IMR-90 (cell line): Measurements from ENCODE around the gene NAB1. TPM values are rescaled to one million over a fixed set of nuclear protein-coding genes. Genes with fewer than 3 reads are reported as not detected.

Experiments
- ATAC-seq: fragments of 200-7000 bp; cut with Tn5 transposase; 2 replicates; pipeline ENCODE4 v1.9.1; 2020; ENCODE audit warnings: low read depth, mild to moderate bottlenecking, moderate library complexity
- BruUV-seq: library from RNA; stranded (reverse); fragments of 400-500 nt; replicated peaks from 2 replicates; lab custom pipeline; 2021; lab: Mats Ljungman, UMichigan
- CTCF ChIA-PET: fragments of 300-600 bp; formaldehyde crosslinking; extraction: SDS; loops from one replicate; lab custom pipeline; 2021; ENCODE audit warnings: antibody characterized with exemption; lab: Yijun Ruan, JAX
- POLR2A ChIA-PET: fragments of 300-600 bp; sonication (Branson Sonifier 250); formaldehyde crosslinking; loops from one replicate; lab custom pipeline; 2022; ENCODE audit warnings: antibody characterized with exemption; ENCODE audit not compliant: unreplicated experiment; lab: Charles Lee
- DNase-seq: peaks from one replicate; pipeline ENCODE4 v3.0.0; 2013
- H2AFZ ChIP-seq: replicated peaks from 2 replicates; pipeline ENCODE3; 2013; ENCODE audit warnings: low read length, mild to moderate bottlenecking; ENCODE audit not compliant: poor library complexity
- H2AK5ac ChIP-seq: 2 replicates; pipeline ENCODE4 v1.6.1; 2013; ENCODE audit warnings: low read depth, low read length, inconsistent platforms
- H2AK9ac ChIP-seq: replicated peaks from 2 replicates; pipeline ENCODE3; 2013; ENCODE audit warnings: mild to moderate bottlenecking, low read depth, low read length, moderate library complexity; ENCODE audit not compliant: poor library complexity
- H2BK120ac ChIP-seq: 2 replicates; pipeline ENCODE4 v1.6.1; 2013; ENCODE audit warnings: low read depth, low read length, inconsistent platforms
- H2BK15ac ChIP-seq: 3 replicates; pipeline ENCODE4 v1.6.1; 2013; ENCODE audit warnings: low read depth, low read length, inconsistent platforms
- H2BK20ac ChIP-seq: 2 replicates; pipeline ENCODE4 v1.6.1; 2013; ENCODE audit warnings: low read depth, mild to moderate bottlenecking, inconsistent platforms, low read length, moderate library complexity
- H2BK5ac ChIP-seq: 2 replicates; pipeline ENCODE4 v1.6.1; 2013; ENCODE audit warnings: mild to moderate bottlenecking, low read depth, low read length, inconsistent platforms; ENCODE audit not compliant: poor library complexity, severe bottlenecking
- H3K14ac ChIP-seq: replicated peaks from 2 replicates; pipeline ENCODE4 v1.6.1; 2013; ENCODE audit warnings: low read depth, low read length, inconsistent platforms
- H3K18ac ChIP-seq: 2 replicates; pipeline ENCODE4 v1.6.1; 2013; ENCODE audit warnings: low read depth, low read length, control low read depth
- H3K23ac ChIP-seq: 2 replicates; pipeline ENCODE4 v1.6.1; 2013; ENCODE audit warnings: low read depth, low read length, inconsistent platforms
- H3K27ac ChIP-seq: 2 replicates; pipeline ENCODE4 v1.5.1; 2013; ENCODE audit warnings: mild to moderate bottlenecking, control low read depth, low read length; ENCODE audit not compliant: insufficient read depth
- H3K27me3 ChIP-seq: 2 replicates; pipeline ENCODE4 v1.6.1; 2013; ENCODE audit warnings: low read length; ENCODE audit not compliant: control insufficient read depth, insufficient read depth
- H3K36me3 ChIP-seq: 2 replicates; pipeline ENCODE4 v1.6.1; 2013; ENCODE audit warnings: low read length, mixed read lengths; ENCODE audit not compliant: control insufficient read depth, insufficient read depth
- H3K4ac ChIP-seq: 2 replicates; pipeline ENCODE4 v1.6.1; 2013; ENCODE audit warnings: low read depth, low read length, inconsistent platforms
- H3K4me1 ChIP-seq: 2 replicates; pipeline ENCODE4 v1.6.1; 2013; ENCODE audit warnings: low read length, mixed read lengths; ENCODE audit not compliant: control insufficient read depth, insufficient read depth
- H3K4me2 ChIP-seq: 2 replicates; pipeline ENCODE4 v1.6.1; 2013; ENCODE audit warnings: low read depth, mild to moderate bottlenecking, control low read depth, low read length, moderate library complexity
- H3K4me3 ChIP-seq: 2 replicates; pipeline ENCODE4 v1.5.1; 2013; ENCODE audit warnings: low read depth, mild to moderate bottlenecking, control low read depth, low read length, moderate library complexity; ENCODE audit not compliant: insufficient read depth
- H3K56ac ChIP-seq: 2 replicates; pipeline ENCODE4 v1.6.1; 2013; ENCODE audit warnings: low read length, inconsistent platforms; ENCODE audit not compliant: insufficient read depth; ENCODE audit errors: extremely low read depth
- H3K79me1 ChIP-seq, 2 experiments: 2 replicates each; pipeline ENCODE4 v1.6.1; 2013; ENCODE audit warnings: low read length in 2 of 2, inconsistent platforms in 1 of 2, low read depth in 1 of 2
- H3K9ac ChIP-seq: 2 replicates; pipeline ENCODE4 v1.6.1; 2013; ENCODE audit warnings: low read depth, low read length, control low read depth
- H3K9me1 ChIP-seq: 2 replicates; pipeline ENCODE4 v1.6.1; 2013; ENCODE audit warnings: low read length, inconsistent platforms; ENCODE audit not compliant: insufficient read depth
- H3K9me3 ChIP-seq: 2 replicates; pipeline ENCODE4 v1.6.1; 2013; ENCODE audit warnings: low read length; ENCODE audit not compliant: control insufficient read depth, insufficient read depth
- H4K20me1 ChIP-seq: 2 replicates; pipeline ENCODE4 v1.6.1; 2013; ENCODE audit warnings: low read length, inconsistent platforms; ENCODE audit not compliant: insufficient read depth
- H4K5ac ChIP-seq: 2 replicates; pipeline ENCODE4 v1.6.1; 2013; ENCODE audit warnings: mild to moderate bottlenecking, low read depth, low read length, control low read depth
- H4K8ac ChIP-seq, 2 experiments: 2 replicates each; pipeline ENCODE4 v1.6.1; 2013; ENCODE audit warnings: low read depth in 2 of 2, low read length in 2 of 2, control low read depth in 1 of 2, inconsistent platforms in 1 of 2
- H4K91ac ChIP-seq: 2 replicates; pipeline ENCODE4 v1.6.1; 2013; ENCODE audit warnings: low read depth, low read length, inconsistent platforms; ENCODE audit not compliant: insufficient read depth
- CEBPB ChIP-seq: IDR thresholded peaks from 2 replicates; pipeline ENCODE4 v1.6.1; 2012; ENCODE audit warnings: low read depth, low read length, improper control_type of control experiment
- CTCF ChIP-seq: conservative IDR thresholded peaks from 2 replicates; pipeline ENCODE4 v1.5.1; 2012; ENCODE audit warnings: mild to moderate bottlenecking, low read depth, low read length, improper control_type of control experiment
- ELK1 ChIP-seq: fragments of 150-350 bp; IDR thresholded peaks from 2 replicates; pipeline ENCODE4 v1.6.1; 2016; ENCODE audit warnings: low read depth, mild to moderate bottlenecking, low read length, moderate library complexity, borderline replicate concordance
- FOS ChIP-seq: fragments of 150-350 bp; IDR thresholded peaks from 2 replicates; pipeline ENCODE4 v1.6.1; 2016; ENCODE audit warnings: low read depth, low read length
- MAFK ChIP-seq: IDR thresholded peaks from 2 replicates; pipeline ENCODE4 v1.6.1; 2012; ENCODE audit warnings: low read depth, low read length, improper control_type of control experiment
- NFE2L2 ChIP-seq: fragments of 150-350 bp; IDR thresholded peaks from 2 replicates; pipeline ENCODE4 v1.6.1; 2016; ENCODE audit warnings: low read depth, mild to moderate bottlenecking, low read length
- POLR2A ChIP-seq: IDR thresholded peaks from 2 replicates; pipeline ENCODE4 v1.6.1; 2012; ENCODE audit warnings: mild to moderate bottlenecking, low read depth, low read length
- RCOR1 ChIP-seq: IDR thresholded peaks from 2 replicates; pipeline ENCODE4 v1.6.1; 2012; ENCODE audit warnings: mild to moderate bottlenecking, low read length, improper control_type of control experiment; ENCODE audit not compliant: insufficient replicate concordance
- WGBS, 2 experiments: methylation state at CpG; one replicate each; pipeline versions ENCODE4 v1.1.5 to v1.1.7; 2013; ENCODE audit warnings: missing lambda C conversion rate in 2 of 2; ENCODE audit not compliant: insufficient read length in 1 of 2; ENCODE audit errors: extremely low coverage in 2 of 2; 5-methylcytosine and 5-hydroxymethylcytosine counted together
- dilution Hi-C: fragments of 300-500 bp; cut with HindIII; formaldehyde crosslinking; loops from one replicate; pipeline ENCODE4 v1.14.3; 2018; ENCODE audit warnings: low sequenced_read_pairs; ENCODE audit not compliant: unreplicated experiment
- in situ Hi-C: fragments of 300-500 bp; cut with MboI; formaldehyde crosslinking; loops from 3 replicates; pipeline ENCODE4 v1.14.3; 2019; ENCODE audit warnings: low sequenced_read_pairs, inconsistent platforms, mixed read lengths
- intact Hi-C: fragments of 100-400 bp; cut with micrococcal nuclease; formaldehyde crosslinking; loops from 2 replicates; pipeline ENCODE4 v1.10.0; 2022
- polyA plus RNA-seq, 3 experiments: library from polyadenylated mRNA; depleted of rRNA; stranded (reverse); fragments of >200 nt; gene quantifications; 2 replicates each; pipeline ENCODE4 v1.2.3, GENCODE V29; 2012; ENCODE audit warnings: low replicate concordance in 1 of 3
- total RNA-seq: library from RNA; depleted of rRNA; stranded (reverse); fragments of >200 nt; gene quantifications from 2 replicates; pipeline ENCODE4 v1.2.3, GENCODE V29; 2012

The NAB1 gene
- total and polyA plus RNA-seq, 2 of the 4 experiments (the other 2 are of a cell fraction): 11.9 to 31.2 TPM

DNA sequence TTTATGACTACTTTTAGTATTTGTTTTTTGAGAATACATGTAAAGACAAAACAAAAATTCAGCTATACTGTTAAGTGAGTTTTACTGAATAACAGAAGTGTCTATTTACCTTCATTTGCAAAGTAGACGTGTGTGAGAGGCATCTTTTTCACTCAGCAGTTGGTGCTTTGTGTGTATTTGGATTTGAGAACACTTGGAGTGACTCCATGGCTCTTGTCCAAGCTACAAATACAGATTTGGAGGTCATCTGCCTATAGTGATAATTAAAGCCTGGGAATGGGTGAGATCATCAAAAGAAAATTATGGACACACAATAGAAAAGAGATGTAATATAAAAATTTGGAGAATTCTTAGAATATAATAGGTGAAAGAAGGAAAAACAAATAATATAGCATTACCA lies 6.2 kb downstream of the NAB1 start:
- Histone ChIP-seq H3K4me1 (peaks cover 6% of the 10 kb centered on the region), H3K9me1 (peaks cover 17% of the 10 kb centered on the region), H4K20me1 (peaks cover 37% of the 10 kb centered on the region; the same call in 1 of the 2 replicates), H2AK5ac (no peak overlapping the region), H3K9me3 (no peaks in the 10 kb centered on the region), H2BK15ac (no peak overlapping the region), H3K23ac (no peak overlapping the region), H3K56ac (no peak overlapping the region), H4K91ac (no peak overlapping the region), H3K14ac (no peak overlapping the region), H3K4me2 (no peak overlapping the region), H3K4ac (no peak overlapping the region), H3K9ac (no peak overlapping the region), H4K5ac (no peak overlapping the region), H3K27me3 (no peaks in the 10 kb centered on the region), H2BK120ac (no peak overlapping the region), H2BK20ac (no peak overlapping the region), H3K4me3 (no peak overlapping the region), H2BK5ac (no peak overlapping the region), H3K18ac (no peak overlapping the region), H2AFZ (no peak overlapping the region), H3K79me1 (peaks cover 39 to 79% of the 10 kb centered on the region in 2 experiments), H3K36me3 (peaks cover 3% of the 10 kb centered on the region; the same call in 1 of the 2 replicates), H4K8ac (no peak overlapping the region), H3K27ac (no peak overlapping the region), H2AK9ac (no peak overlapping the region)
- no TSS peak for BruUV-seq
- intact Hi-C loops (no loop called here), in situ Hi-C loops (no loop called here), dilution Hi-C loops (no loop called here)
- ATAC-seq (no peak), DNase-seq (no peak)
- TF ChIP-seq POLR2A (no peak), CTCF (no peak), NFE2L2 (no peak), MAFK (no peak), CEBPB (no peak), RCOR1 (no peak), ELK1 (no peak), FOS (no peak)
- no CpG with 5 or more reads among the region's 1 CpG for WGBS, 2 experiments
- POLR2A ChIA-PET: interaction anchor here (1.0 kb wide), 1 partner anchor 11 kb away, joined by 6 read pairs; no protein-coding TSS in a partner anchor
- CTCF ChIA-PET: no interaction called here
